A549 (cell line): ENCODE results near the gene ABCF2. TPM values are rescaled to one million over a fixed set of nuclear protein-coding genes. Genes with fewer than 3 reads are reported as not detected.

Experiments
- ATAC-seq, 2 experiments: fragments of 200-7000 bp in 1 of 2; fragments of >200 bp in 1 of 2; cut with Nextera tagmentation in 1 of 2; cut with Tn5 transposase in 1 of 2; 3 replicates each; pipeline versions ENCODE4 v1.8.0 to v1.9.1; 2018 to 2020; ENCODE audit warnings: mild to moderate bottlenecking in 1 of 2, moderate library complexity in 1 of 2
- CTCF ChIA-PET: fragments of 300-600 bp; sonication (Branson Sonifier 250); formaldehyde crosslinking; extraction: SDS; loops from one replicate; lab custom pipeline; 2021; ENCODE audit warnings: antibody characterized with exemption, inconsistent platforms; lab: Yijun Ruan, JAX
- POLR2A ChIA-PET: fragments of 350-600 bp; formaldehyde crosslinking; extraction: SDS; loops from one replicate; lab custom pipeline; 2021; ENCODE audit warnings: antibody characterized with exemption, inconsistent platforms; lab: Yijun Ruan, JAX
- DNase-seq, 2 experiments: peaks; one replicate each; pipeline versions ENCODE4 v3.0.0 to v3.0.0-alpha.2; 2011 to 2016; ENCODE audit warnings: low read depth in 1 of 2, low spot score in 1 of 2
- FAIRE-seq: peaks from 2 replicates; lab custom pipeline; 2011; peaks lifted over from hg19 to GRCh38; lab: Jason Lieb, UNC
- H3K27ac ChIP-seq, 2 experiments: fragments of >200 bp; sonication (Bioruptor Twin); formaldehyde crosslinking; 3 replicates each; pipeline ENCODE4 v1.5.1; 2016 to 2017
- H3K4me1 ChIP-seq: fragments of >200 bp; sonication (Bioruptor Twin); formaldehyde crosslinking; 3 replicates; pipeline ENCODE4 v1.6.1; 2016
- H3K4me2 ChIP-seq: fragments of >200 bp; sonication (Bioruptor Twin); formaldehyde crosslinking; 3 replicates; pipeline ENCODE4 v1.6.1; 2016
- H3K4me3 ChIP-seq: fragments of >200 bp; sonication (Bioruptor Twin); formaldehyde crosslinking; 3 replicates; pipeline ENCODE4 v1.5.1; 2016
- H3K9me3 ChIP-seq: fragments of >200 bp; sonication (Bioruptor Twin); formaldehyde crosslinking; 3 replicates; pipeline ENCODE4 v1.6.1; 2016
- BHLHE40 ChIP-seq: IDR thresholded peaks from 2 replicates; pipeline ENCODE4 v1.6.1; 2012; ENCODE audit warnings: low read depth, low read length, inconsistent platforms
- CBX2 ChIP-seq: fragments of 200-600 bp; sonication (generic); IDR thresholded peaks from 2 replicates; pipeline ENCODE4 v1.6.1; 2016; ENCODE audit warnings: low read depth, mild to moderate bottlenecking, borderline replicate concordance
- CBX8 ChIP-seq: fragments of 200-600 bp; sonication (generic); IDR thresholded peaks from 2 replicates; pipeline ENCODE4 v1.6.1; 2016
- CHD2 ChIP-seq: fragments of 150-350 bp; IDR thresholded peaks from 2 replicates; pipeline ENCODE4 v1.6.1; 2014; ENCODE audit warnings: low read length; ENCODE audit not compliant: partially characterized antibody
- CHD4 ChIP-seq: fragments of 200-600 bp; sonication (generic); IDR thresholded peaks from 2 replicates; pipeline ENCODE4 v1.6.1; 2016; ENCODE audit warnings: antibody characterized with exemption, mild to moderate bottlenecking, borderline replicate concordance
- CTCF ChIP-seq: fragments of >200 bp; sonication (Bioruptor Twin); formaldehyde crosslinking; IDR thresholded peaks from 3 replicates; pipeline ENCODE4 v1.5.1; 2016
- E2F6 ChIP-seq: IDR thresholded peaks from 2 replicates; pipeline ENCODE4 v1.6.1; 2012; ENCODE audit warnings: low read depth, borderline replicate concordance
- EHF ChIP-seq: fragments of 250-450 bp; sonication (Bioruptor Pico); IDR thresholded peaks from 2 replicates; pipeline ENCODE4 v1.5.0; 2020; ENCODE audit warnings: mild to moderate bottlenecking
- HMGXB4 ChIP-seq: fragments of 250-450 bp; sonication (Bioruptor Pico); IDR thresholded peaks from 2 replicates; pipeline ENCODE4 v1.5.0; 2021; ENCODE audit warnings: mild to moderate bottlenecking, moderate library complexity, borderline replicate concordance
- HOXA7 ChIP-seq: fragments of 250-450 bp; sonication (Bioruptor Pico); IDR thresholded peaks from 2 replicates; pipeline ENCODE4 v1.5.0; 2020; ENCODE audit warnings: mild to moderate bottlenecking, moderate library complexity
- MAZ ChIP-seq: fragments of 150-350 bp; IDR thresholded peaks from 2 replicates; pipeline ENCODE4 v1.6.1; 2014; ENCODE audit warnings: antibody characterized with exemption, low read depth, low read length, borderline replicate concordance
- NR3C1 ChIP-seq: fragments of >200 bp; sonication (Bioruptor Twin); formaldehyde crosslinking; IDR thresholded peaks from 3 replicates; pipeline ENCODE4 v1.6.1; 2017
- REST ChIP-seq: fragments of 200-600 bp; sonication (generic); IDR thresholded peaks from 2 replicates; pipeline ENCODE4 v1.6.1; 2016; ENCODE audit warnings: antibody characterized with exemption, mild to moderate bottlenecking, moderate library complexity
- SMC3 ChIP-seq: fragments of >200 bp; sonication (Bioruptor Twin); formaldehyde crosslinking; IDR thresholded peaks from 3 replicates; pipeline ENCODE4 v1.6.1; 2018; ENCODE audit warnings: inconsistent platforms
- SREBF2 ChIP-seq: fragments of 450-650 bp; IDR thresholded peaks from 2 replicates; pipeline ENCODE4 v1.6.1; 2014; ENCODE audit warnings: mild to moderate bottlenecking, moderate library complexity
- TP53 ChIP-seq: fragments of 250-450 bp; sonication (Bioruptor Pico); IDR thresholded peaks from 2 replicates; pipeline ENCODE4 v1.5.0; 2021; ENCODE audit warnings: mild to moderate bottlenecking, moderate library complexity
- USF2 ChIP-seq: fragments of 450-650 bp; IDR thresholded peaks from 2 replicates; pipeline ENCODE4 v1.6.1; 2014; ENCODE audit warnings: antibody characterized with exemption
- ZFP36 ChIP-seq: fragments of 450-650 bp; IDR thresholded peaks from 2 replicates; pipeline ENCODE4 v1.6.1; 2014; ENCODE audit warnings: borderline replicate concordance; ENCODE audit not compliant: partially characterized antibody
- WGBS: methylation state at CpG from one replicate; pipeline ENCODE4 v1.1.6; 2017; ENCODE audit errors: missing lambda C conversion rate; 5-methylcytosine and 5-hydroxymethylcytosine counted together
- polyA plus RNA-seq, 4 experiments: library from polyadenylated mRNA; depleted of rRNA in 3 of 4; stranded (reverse); fragments of >200 nt; fragmentation: RNase III in 1 of 4; extraction: RNeasy Plus Mini Kit Qiagen cat#74134 plus additional on column Dnase treatment in 1 of 4; gene quantifications; 2 replicates in 3 of 4; 3 replicates in 1 of 4; pipeline ENCODE4 v1.2.3, GENCODE V29; 2011 to 2017

Gene ABCF2
- polyA plus RNA-seq, 2 of the 4 experiments (the other 2 are of a cell fraction) = 47.8 to 70.9 TPM

- H3K4me3 ChIP-seq = no peak overlapping the region
- H3K4me1 ChIP-seq = no peaks in the 10 kb centered on the region
- no peak for ATAC-seq
- no peaks in the 10 kb centered on the region for H3K9me3 ChIP-seq
- CTCF ChIA-PET = no interaction called here
- no peak for FAIRE-seq
- no peak overlapping the region for H3K27ac ChIP-seq
- TF ChIP-seq NR3C1 (no peak), SREBF2 (no peak), CBX8 (no peak), TP53 (CRISPR knock-in tag) (no peak), USF2 (no peak), EHF (CRISPR knock-in tag) (no peak), REST (no peak), ZFP36 (no peak), CBX2 (no peak), CTCF (no peak), MAZ (no peak), SMC3 (no peak), HMGXB4 (CRISPR knock-in tag) (no peak), HOXA7 (CRISPR knock-in tag) (no peak), BHLHE40 (no peak), CHD4 (no peak), E2F6 (no peak), CHD2 (no peak)
- TF ChIP-seq, all 56 proteins: peak for 0
- H3K4me2 ChIP-seq = no peak overlapping the region
- DNase-seq = no peak
- WGBS = 23% methylated on average over 3 of the region's 3 CpGs
- POLR2A ChIA-PET = no interaction called here
Measured at GRCh38 chr7:151201344-151201743, 25.7 kb downstream of the ABCF2 start.
